Measurements from ENCODE around the gene FLT3LG. TPM values are rescaled to one million over a fixed set of nuclear protein-coding genes. Genes with fewer than 3 reads are reported as not detected.

The FLT3LG gene
- total RNA-seq, 1 donor from 2014 or later: 3.0 TPM

DNA sequence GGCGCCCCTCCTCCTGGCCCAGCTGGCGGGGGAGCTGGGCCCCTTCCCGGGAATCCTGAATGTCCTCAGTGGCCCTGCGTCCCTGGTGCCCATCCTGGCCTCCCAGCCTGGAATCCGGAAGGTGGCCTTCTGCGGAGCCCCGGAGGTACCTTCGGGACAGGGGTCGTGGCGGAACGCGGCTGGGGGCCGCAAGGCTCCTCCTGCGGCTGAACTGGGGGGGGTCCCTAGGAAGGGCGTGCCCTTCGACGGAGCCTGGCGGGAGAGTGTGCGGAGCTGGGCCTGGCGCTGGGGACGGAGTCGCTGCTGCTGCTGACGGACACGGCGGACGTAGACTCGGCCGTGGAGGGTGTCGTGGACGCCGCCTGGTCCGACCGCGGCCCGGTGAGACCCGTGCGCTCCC, 12.4 kb upstream of the FLT3LG start:
- DNase-seq (ENCODE audit: low read depth): no peak
- TF ChIP-seq, protein P1, sequence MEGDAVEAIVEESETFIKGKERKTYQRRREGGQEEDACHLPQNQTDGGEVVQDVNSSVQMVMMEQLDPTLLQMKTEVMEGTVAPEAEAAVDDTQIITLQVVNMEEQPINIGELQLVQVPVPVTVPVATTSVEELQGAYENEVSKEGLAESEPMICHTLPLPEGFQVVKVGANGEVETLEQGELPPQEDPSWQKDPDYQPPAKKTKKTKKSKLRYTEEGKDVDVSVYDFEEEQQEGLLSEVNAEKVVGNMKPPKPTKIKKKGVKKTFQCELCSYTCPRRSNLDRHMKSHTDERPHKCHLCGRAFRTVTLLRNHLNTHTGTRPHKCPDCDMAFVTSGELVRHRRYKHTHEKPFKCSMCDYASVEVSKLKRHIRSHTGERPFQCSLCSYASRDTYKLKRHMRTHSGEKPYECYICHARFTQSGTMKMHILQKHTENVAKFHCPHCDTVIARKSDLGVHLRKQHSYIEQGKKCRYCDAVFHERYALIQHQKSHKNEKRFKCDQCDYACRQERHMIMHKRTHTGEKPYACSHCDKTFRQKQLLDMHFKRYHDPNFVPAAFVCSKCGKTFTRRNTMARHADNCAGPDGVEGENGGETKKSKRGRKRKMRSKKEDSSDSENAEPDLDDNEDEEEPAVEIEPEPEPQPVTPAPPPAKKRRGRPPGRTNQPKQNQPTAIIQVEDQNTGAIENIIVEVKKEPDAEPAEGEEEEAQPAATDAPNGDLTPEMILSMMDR (IDR thresholded peaks at IDR 0.05; ENCODE audit: insufficient read depth, low read length, poor library complexity, severe bottlenecking): no peak
- no peaks in the 10 kb centered on the region for H3K36me3 ChIP-seq (ENCODE audit: control insufficient read depth, insufficient read depth, low read length)
- no peaks in the 10 kb centered on the region for H3K27me3 ChIP-seq (ENCODE audit: control insufficient read depth, insufficient read depth, low read length)
- no peak overlapping the region for H3K4me3 ChIP-seq (ENCODE audit: low read depth, low read length)

DNA sequence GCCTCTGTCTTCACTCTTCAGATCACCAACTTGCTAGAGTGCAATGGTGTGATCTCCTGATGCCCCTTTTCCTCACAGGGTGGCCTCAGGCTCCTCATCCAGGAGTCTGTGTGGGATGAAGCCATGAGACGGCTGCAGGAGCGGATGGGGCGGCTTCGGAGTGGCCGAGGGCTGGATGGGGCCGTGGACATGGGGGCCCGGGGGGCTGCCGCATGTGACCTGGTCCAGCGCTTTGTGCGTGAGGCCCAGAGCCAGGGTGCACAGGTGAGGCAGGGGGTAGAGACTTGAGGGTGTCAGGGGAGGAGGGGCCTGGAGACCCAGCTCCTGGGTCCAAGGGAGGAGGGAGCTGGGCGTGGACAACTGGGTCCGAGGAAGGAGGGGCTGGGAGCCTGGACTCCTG, 11.5 kb upstream of the FLT3LG start:
- H3K4me3 ChIP-seq (ENCODE audit: low read depth, low read length): no peak overlapping the region
- no peaks in the 10 kb centered on the region for H3K27me3 ChIP-seq (ENCODE audit: control insufficient read depth, insufficient read depth, low read length)

DNA sequence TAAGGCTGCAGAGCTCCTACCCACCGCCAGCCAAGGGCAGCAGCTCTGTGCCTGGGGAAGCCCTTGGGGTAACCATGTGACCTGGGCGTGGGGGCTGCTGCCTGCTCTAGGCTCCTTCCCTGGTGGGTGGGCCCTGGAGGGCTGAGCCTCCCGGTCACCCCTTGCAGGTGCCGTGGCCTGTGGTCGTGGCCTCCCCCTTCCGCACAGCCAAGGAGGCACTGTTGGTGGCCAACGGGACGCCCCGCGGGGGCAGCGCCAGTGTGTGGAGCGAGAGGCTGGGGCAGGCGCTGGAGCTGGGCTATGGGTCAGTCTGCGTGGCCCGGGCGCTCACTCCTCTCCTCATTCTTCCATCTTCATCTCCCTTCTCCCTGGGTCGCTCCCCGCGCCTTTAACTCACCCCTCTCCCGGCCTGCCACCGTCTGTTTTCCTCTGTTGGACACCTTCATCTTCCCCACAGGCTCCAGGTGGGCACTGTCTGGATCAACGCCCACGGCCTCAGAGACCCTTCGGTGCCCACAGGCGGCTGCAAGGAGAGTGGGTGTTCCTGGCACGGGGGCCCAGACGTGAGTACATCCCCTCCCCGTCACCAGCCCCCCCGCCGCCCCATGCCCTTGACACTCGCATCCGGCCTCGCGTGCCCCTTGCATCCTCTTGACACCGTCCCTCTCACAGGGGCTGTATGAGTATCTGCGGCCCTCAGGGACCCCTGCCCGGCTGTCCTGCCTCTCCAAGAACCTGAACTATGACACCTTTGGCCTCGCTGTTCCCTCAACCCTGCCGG, 9.9 kb upstream of the FLT3LG start:
- DNase-seq (ENCODE audit: low read depth): no peak

More for the DNA sequence above, 11.5 kb upstream of the FLT3LG start:
- DNase-seq (ENCODE audit: low read depth): no peak
- TF ChIP-seq, protein P1 (IDR thresholded peaks at IDR 0.05; ENCODE audit: insufficient read depth, low read length, poor library complexity, severe bottlenecking): no peak
- no peaks in the 10 kb centered on the region for H3K36me3 ChIP-seq (ENCODE audit: control insufficient read depth, insufficient read depth, low read length)

DNA sequence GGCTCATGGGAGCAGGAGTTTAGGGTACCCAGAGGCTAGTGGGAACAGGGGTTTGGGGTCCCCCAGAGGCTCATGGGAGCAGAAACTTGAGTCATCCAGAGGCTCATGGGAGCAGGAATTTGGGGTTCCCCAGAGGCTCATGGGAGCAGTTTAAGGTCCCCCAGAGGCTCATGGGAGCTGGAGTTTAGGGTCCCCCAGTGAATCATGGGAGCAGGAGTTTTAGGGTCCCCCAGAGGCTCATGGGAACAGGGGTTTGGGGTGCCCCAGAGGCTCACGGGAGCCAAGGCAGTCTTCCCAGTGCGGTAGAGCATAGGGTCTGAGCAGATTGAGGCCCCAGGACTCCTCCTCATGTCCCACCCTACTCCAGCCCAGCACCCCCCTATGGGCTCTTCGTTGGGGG, 8.6 kb upstream of the FLT3LG start:
- Histone ChIP-seq H3K27me3 (ENCODE audit: control insufficient read depth, insufficient read depth, low read length) (no peaks in the 10 kb centered on the region), H3K36me3 (ENCODE audit: control insufficient read depth, insufficient read depth, low read length) (no peaks in the 10 kb centered on the region), H3K4me3 (ENCODE audit: low read depth, low read length) (no peak overlapping the region)
- DNase-seq (ENCODE audit: low read depth): no peak
- TF ChIP-seq, protein P1 (IDR thresholded peaks at IDR 0.05; ENCODE audit: insufficient read depth, low read length, poor library complexity, severe bottlenecking): no peak

More for the DNA sequence above, 9.9 kb upstream of the FLT3LG start:
- TF ChIP-seq, protein P1 (IDR thresholded peaks at IDR 0.05; ENCODE audit: insufficient read depth, low read length, poor library complexity, severe bottlenecking): no peak
- Histone ChIP-seq H3K27me3 (ENCODE audit: control insufficient read depth, insufficient read depth, low read length) (no peaks in the 10 kb centered on the region), H3K4me3 (ENCODE audit: low read depth, low read length) (no peak overlapping the region), H3K36me3 (ENCODE audit: control insufficient read depth, insufficient read depth, low read length) (no peaks in the 10 kb centered on the region)

DNA sequence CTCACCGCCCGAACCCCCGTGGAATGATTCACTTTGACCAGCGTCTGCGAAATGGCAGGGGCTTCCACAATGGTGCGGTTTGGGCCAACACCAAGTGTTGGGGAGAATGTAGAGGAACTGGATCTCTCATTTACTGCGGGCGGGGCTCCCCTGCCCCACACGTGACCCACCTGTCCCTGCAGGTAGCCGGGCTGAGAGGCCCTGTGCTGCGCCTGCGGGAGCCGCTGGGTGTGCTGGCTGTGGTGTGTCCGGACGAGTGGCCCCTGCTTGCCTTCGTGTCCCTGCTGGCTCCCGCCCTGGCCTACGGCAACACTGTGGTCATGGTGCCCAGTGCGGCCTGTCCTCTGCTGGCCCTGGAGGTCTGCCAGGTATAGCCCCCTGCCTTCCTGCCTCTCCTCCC, 5.8 kb upstream of the FLT3LG start:
- Histone ChIP-seq H3K4me3 (ENCODE audit: low read depth, low read length) (no peak overlapping the region), H3K27me3 (ENCODE audit: control insufficient read depth, insufficient read depth, low read length) (no peaks in the 10 kb centered on the region), H3K36me3 (ENCODE audit: control insufficient read depth, insufficient read depth, low read length) (no peaks in the 10 kb centered on the region)
- no peak for DNase-seq (ENCODE audit: low read depth)
- TF ChIP-seq, protein P1 (IDR thresholded peaks at IDR 0.05; ENCODE audit: insufficient read depth, low read length, poor library complexity, severe bottlenecking): no peak
